ENCODE data around the gene SNAI3.
"Not testable (repeated sequence)": the region's sequence is repeated elsewhere in the genome, so short reads cannot be mapped to it uniquely, and the experiment has no call there.

The SNAI3 gene

DNA sequence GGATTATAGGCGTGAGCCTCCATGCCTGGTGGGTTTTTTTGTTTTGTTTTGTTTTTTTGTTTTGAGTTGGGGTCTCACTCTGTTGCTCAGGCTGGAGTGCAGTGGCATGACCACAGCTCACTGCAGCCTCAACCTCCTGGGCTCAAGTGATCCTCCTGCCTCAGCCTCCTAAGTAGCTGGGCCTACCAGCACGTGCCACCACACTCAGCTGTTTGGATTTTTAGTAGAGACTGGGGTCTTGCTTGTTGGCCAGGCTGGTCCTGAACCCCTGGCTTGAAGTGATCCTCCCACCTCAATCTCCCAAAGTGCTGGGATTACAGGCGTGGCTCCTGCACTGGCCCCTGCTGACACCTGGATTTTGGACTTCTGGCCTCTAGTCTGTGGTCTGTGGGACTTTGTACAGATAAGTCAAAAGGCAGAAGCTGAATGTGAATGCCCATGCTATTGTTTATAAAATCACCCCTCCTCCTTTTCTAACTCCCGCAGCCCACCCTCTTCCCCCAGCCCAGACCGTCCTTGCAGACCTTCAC lies 5.7 kb downstream of the SNAI3 start:
- no peak overlapping the region for H3K4me3 ChIP-seq (ENCODE audit: low read length in 2 of 2)
- H3K9ac ChIP-seq (ENCODE audit: low read length in 2 of 2), result no peak overlapping the region
- no peak overlapping the region for H3K27ac ChIP-seq (ENCODE audit: low read length)
- H3K27me3 ChIP-seq (ENCODE audit: control insufficient read depth in 1 of 2, insufficient read depth in 2 of 2, low read length in 2 of 2), result peaks cover 27 to 46% of the 10 kb centered on the region in 2 donors
- H3K9me3 ChIP-seq (ENCODE audit: control insufficient read depth in 2 of 2, low read length in 2 of 2), result no peaks in the 10 kb centered on the region
- H3K4me1 ChIP-seq (ENCODE audit: control insufficient read depth, insufficient read depth, low read length), result peaks cover 8% of the 10 kb centered on the region
- H3K36me3 ChIP-seq (ENCODE audit: control insufficient read depth in 2 of 2, insufficient read depth in 2 of 2, low read length in 2 of 2), result no peaks in the 10 kb centered on the region

DNA sequence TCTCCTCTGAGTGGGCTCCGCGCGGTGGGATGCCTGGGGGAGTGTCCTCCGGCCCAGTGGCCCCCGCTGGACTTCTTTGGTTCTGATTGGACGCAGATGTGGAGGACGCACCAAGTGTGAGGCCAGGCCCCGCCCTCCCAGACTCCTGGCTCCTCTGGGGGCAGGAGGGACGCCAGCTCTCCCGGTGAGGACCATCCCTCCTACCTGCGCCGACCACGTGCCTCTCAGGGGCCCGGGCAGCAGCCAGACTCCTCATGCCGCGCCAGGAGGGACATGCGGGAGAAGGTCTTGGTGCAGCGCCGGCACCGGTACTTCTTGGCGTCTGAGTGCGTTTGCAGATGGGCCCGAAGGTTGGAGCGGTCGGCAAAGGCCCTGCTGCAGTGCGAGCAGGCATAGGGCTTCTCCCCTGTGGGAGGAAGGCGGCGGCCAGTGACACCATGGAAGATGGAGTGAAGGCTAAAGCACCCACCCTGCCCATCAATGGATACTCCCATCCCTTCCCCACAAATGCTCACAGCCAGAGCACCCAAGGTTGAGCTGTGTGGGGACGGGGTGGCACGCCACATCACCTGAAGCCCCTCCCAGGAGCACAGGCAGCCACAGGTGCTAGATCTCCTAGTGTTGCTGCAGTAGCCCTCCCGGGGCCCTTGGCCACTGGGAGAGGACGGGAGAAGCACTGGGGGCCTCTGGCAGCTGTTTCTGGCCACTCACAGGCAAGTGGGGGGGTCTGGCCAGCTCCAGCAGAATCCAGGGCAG lies 7.9 kb downstream of the SNAI3 start:
- Histone ChIP-seq H3K36me3 (ENCODE audit: control insufficient read depth in 2 of 2, insufficient read depth in 2 of 2, low read length in 2 of 2) (peaks cover 0 to 2% of the 10 kb centered on the region in 2 donors), H3K9me3 (ENCODE audit: control insufficient read depth in 2 of 2, low read length in 2 of 2) (no peaks in the 10 kb centered on the region), H3K4me3 (ENCODE audit: low read length in 2 of 2) (no peak overlapping the region), H3K27me3 (ENCODE audit: control insufficient read depth in 1 of 2, insufficient read depth in 2 of 2, low read length in 2 of 2) (peaks cover 13 to 30% of the 10 kb centered on the region in 2 donors), H3K27ac (ENCODE audit: low read length) (no peak overlapping the region), H3K4me1 (ENCODE audit: control insufficient read depth, insufficient read depth, low read length) (peaks cover 2% of the 10 kb centered on the region), H3K9ac (ENCODE audit: low read length in 2 of 2) (no peak overlapping the region)

DNA sequence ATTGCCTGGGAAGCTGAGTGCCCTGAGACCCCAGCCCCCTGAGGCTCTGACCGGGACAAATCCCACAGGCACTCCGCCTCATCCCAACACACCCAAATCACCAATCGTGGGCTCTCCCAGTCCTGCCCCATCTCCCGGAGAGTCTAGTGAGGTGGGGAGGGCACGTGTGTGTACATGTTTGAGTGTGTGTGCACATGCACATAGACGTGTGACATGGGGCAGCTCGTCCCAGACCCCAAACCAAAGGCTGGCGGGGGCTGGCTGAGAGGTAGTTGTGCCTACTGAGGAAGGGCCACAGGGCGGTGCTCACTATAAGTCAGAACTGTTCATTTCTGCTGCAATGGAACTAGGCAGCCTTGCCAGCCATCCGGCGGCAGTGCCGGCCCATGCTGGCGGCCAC lies 8.6 kb downstream of the SNAI3 start:
- H3K27ac ChIP-seq (ENCODE audit: low read length), result no peak overlapping the region
- H3K9me3 ChIP-seq (ENCODE audit: control insufficient read depth in 2 of 2, low read length in 2 of 2), result no peaks in the 10 kb centered on the region
- H3K36me3 ChIP-seq (ENCODE audit: control insufficient read depth in 2 of 2, insufficient read depth in 2 of 2, low read length in 2 of 2), result peaks cover 0 to 2% of the 10 kb centered on the region in 2 donors
- peaks cover 2% of the 10 kb centered on the region for H3K4me1 ChIP-seq (ENCODE audit: control insufficient read depth, insufficient read depth, low read length)
- H3K9ac ChIP-seq (ENCODE audit: low read length in 2 of 2), result no peak overlapping the region
- H3K4me3 ChIP-seq (ENCODE audit: low read length in 2 of 2), result no peak overlapping the region
- H3K27me3 ChIP-seq (ENCODE audit: control insufficient read depth in 1 of 2, insufficient read depth in 2 of 2, low read length in 2 of 2), result peaks cover 13 to 30% of the 10 kb centered on the region in 2 donors

DNA sequence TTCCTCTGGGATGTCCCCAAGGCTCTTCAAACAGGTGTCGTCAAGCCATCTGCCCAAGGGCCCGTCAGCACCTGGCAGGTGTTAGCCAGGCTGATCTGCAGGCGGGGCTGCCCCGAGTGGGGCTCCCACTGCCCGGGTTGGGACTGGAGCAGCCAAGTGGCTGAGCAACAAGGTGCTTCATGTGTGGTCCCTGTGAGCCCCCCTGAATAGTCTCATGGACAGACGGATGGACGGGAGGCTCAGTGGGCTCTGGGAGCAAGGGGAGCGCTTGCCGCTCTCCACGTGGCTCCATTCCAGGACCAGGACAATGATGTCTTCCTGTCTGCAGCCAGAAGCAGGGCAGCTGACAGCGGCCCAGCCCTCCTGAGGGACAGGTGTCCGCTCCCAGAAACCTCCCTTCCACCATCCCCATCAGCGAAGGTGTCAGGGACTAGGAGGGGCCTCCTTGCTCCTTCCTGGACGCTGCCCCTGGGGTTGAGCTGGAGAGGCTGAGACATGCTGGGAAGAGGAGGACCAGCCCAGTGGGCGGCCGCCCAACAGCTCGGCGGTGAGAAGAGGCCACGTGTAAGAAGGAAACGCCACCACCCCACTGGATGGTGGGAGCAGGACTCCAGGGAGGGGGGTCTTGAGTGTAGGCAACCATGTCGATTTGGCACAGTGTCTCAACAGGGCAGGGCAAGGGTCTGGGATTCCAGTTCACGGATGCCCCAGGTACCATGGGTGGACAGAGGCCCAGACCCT lies 9.6 kb downstream of the SNAI3 start:
- Histone ChIP-seq H3K4me1 (ENCODE audit: control insufficient read depth, insufficient read depth, low read length) (peaks cover 2% of the 10 kb centered on the region), H3K4me3 (ENCODE audit: low read length in 2 of 2) (no peak overlapping the region), H3K27ac (ENCODE audit: low read length) (no peak overlapping the region)

DNA sequence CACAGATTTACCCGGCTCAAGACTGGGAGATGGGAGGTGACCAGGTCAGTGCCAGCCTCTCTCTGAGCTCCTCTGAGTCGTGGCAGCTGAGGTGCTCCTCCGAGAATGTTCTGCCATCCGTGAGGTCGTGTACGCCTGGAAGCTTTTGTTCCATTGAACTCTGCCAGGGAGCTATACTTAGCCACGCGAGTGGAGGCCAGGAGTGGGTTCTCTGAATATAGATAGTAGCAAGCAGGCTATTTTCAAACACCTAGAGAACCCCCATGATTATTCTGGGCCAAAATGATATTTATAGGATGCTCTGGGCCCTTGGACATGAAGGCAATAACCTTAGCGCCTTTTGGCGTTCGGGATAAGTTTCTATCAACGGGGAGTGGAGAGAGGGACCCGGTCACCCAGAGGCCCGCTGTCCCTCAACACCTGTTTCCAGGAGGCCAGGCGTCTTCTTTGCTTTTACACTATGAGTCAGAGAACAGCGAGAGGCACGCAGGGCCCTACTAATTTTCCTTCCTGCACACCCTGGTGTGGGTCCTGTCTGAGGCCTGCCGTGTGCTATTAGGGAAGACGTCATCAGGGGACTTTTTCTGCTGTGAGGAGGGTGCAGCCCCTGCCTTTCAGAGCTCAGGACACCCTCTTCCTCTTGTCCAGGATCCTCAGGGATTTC lies 12.5 kb downstream of the SNAI3 start:
- Histone ChIP-seq H3K9me3 (ENCODE audit: control insufficient read depth in 2 of 2, low read length in 2 of 2) (no peaks in the 10 kb centered on the region), H3K9ac (ENCODE audit: low read length in 2 of 2) (no peak overlapping the region), H3K27ac (ENCODE audit: low read length) (no peak overlapping the region), H3K36me3 (ENCODE audit: control insufficient read depth in 2 of 2, insufficient read depth in 2 of 2, low read length in 2 of 2) (peaks cover 0 to 2% of the 10 kb centered on the region in 2 donors), H3K4me1 (ENCODE audit: control insufficient read depth, insufficient read depth, low read length) (no peaks in the 10 kb centered on the region), H3K27me3 (ENCODE audit: control insufficient read depth in 1 of 2, insufficient read depth in 2 of 2, low read length in 2 of 2) (peaks cover 6 to 7% of the 10 kb centered on the region in 2 donors), H3K4me3 (ENCODE audit: low read length in 2 of 2) (no peak overlapping the region)

More for the DNA sequence above, 9.6 kb downstream of the SNAI3 start:
- Histone ChIP-seq H3K9ac (ENCODE audit: low read length in 2 of 2) (no peak overlapping the region), H3K9me3 (ENCODE audit: control insufficient read depth in 2 of 2, low read length in 2 of 2) (no peaks in the 10 kb centered on the region), H3K36me3 (ENCODE audit: control insufficient read depth in 2 of 2, insufficient read depth in 2 of 2, low read length in 2 of 2) (peaks cover 0 to 2% of the 10 kb centered on the region in 2 donors), H3K27me3 (ENCODE audit: control insufficient read depth in 1 of 2, insufficient read depth in 2 of 2, low read length in 2 of 2) (peaks cover 9 to 23% of the 10 kb centered on the region in 2 donors)

DNA sequence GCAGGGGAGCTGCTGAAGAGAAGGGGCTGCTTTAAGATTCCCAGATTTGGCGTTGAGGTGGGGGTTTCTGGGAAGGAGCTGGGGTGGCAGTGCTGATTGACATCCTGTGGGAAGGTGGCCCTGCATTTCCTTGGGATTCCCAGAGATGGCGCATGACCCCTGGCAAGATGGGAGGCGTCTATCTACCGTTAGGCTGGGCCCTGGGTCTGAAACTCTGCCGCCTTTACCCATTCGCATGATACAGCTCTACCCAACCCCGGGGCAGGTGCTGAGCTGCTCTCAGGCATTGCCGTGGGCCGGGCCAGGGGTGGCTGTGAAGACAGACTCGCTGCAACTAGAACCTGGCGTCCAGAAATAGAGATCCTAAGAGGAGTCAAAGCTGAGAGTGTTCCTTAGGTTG lies 13.5 kb downstream of the SNAI3 start:
- Histone ChIP-seq H3K9ac (ENCODE audit: low read length in 2 of 2) (no peak overlapping the region), H3K27ac (ENCODE audit: low read length) (no peak overlapping the region), H3K9me3 (ENCODE audit: control insufficient read depth in 2 of 2, low read length in 2 of 2) (no peaks in the 10 kb centered on the region), H3K4me3 (ENCODE audit: low read length in 2 of 2) (no peak overlapping the region), H3K4me1 (ENCODE audit: control insufficient read depth, insufficient read depth, low read length) (no peaks in the 10 kb centered on the region), H3K36me3 (ENCODE audit: control insufficient read depth in 2 of 2, insufficient read depth in 2 of 2, low read length in 2 of 2) (peaks cover 0 to 2% of the 10 kb centered on the region in 2 donors), H3K27me3 (ENCODE audit: control insufficient read depth in 1 of 2, insufficient read depth in 2 of 2, low read length in 2 of 2) (peaks cover 0 to 1% of the 10 kb centered on the region in 2 donors)

DNA sequence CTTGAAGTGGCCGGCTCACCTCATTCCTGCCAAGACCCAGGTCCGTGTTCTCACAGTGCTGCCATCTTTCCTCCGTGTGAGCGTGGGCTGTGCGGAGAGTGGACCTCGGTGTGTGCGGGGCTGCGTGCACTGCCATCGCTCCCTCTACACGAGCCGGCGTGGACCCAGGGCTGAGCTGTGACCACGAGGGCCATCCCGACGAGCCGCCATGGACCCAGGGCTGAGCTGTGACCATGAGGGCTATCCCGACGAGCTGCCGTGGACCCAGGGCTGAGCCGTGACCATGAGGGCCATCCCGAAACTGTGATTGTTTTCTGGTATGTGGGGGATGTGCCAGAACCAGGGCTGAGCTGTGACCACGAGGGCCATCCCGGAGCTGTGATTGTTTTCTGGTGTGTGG lies 14.5 kb downstream of the SNAI3 start:
- no peaks in the 10 kb centered on the region for H3K9me3 ChIP-seq (ENCODE audit: control insufficient read depth in 2 of 2, low read length in 2 of 2)
- H3K36me3 ChIP-seq (ENCODE audit: control insufficient read depth in 2 of 2, insufficient read depth in 2 of 2, low read length in 2 of 2), result peaks cover 0 to 2% of the 10 kb centered on the region in 2 donors
- H3K27ac ChIP-seq (ENCODE audit: low read length), result no peak overlapping the region
- no peak overlapping the region for H3K9ac ChIP-seq (ENCODE audit: low read length in 2 of 2)
- no peak overlapping the region for H3K4me3 ChIP-seq (ENCODE audit: low read length in 2 of 2)
- H3K4me1 ChIP-seq (ENCODE audit: control insufficient read depth, insufficient read depth, low read length), result no peaks in the 10 kb centered on the region
- H3K27me3 ChIP-seq (ENCODE audit: control insufficient read depth in 1 of 2, insufficient read depth in 2 of 2, low read length in 2 of 2), result no peaks in the 10 kb centered on the region

DNA sequence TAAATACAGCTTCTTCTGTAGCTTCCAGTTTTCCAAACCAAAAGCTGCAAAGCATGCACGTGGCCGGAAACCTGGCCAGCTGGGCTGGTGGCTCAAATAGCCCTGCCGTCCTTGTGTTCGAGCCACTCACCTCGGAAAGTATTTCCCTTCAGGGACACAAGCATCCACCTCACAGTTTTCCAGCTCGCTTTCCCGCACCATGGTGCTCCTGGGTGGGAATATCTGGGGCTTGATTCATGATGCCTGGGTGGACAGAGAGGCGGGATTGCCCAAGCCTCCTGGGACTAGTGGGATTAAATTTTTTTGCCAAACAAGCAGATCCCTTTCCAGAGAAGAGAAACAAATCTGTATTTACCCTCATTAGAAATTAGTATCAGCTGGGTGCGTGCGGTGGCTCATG lies 16.3 kb downstream of the SNAI3 start:
- Histone ChIP-seq H3K27ac (ENCODE audit: low read length) (no peak overlapping the region), H3K36me3 (ENCODE audit: control insufficient read depth in 2 of 2, insufficient read depth in 2 of 2, low read length in 2 of 2) (peaks cover 0 to 2% of the 10 kb centered on the region in 2 donors), H3K27me3 (ENCODE audit: control insufficient read depth in 1 of 2, insufficient read depth in 2 of 2, low read length in 2 of 2) (no peaks in the 10 kb centered on the region), H3K4me3 (ENCODE audit: low read length in 2 of 2) (no peak overlapping the region), H3K4me1 (ENCODE audit: control insufficient read depth, insufficient read depth, low read length) (no peaks in the 10 kb centered on the region), H3K9ac (ENCODE audit: low read length in 2 of 2) (no peak overlapping the region), H3K9me3 (ENCODE audit: control insufficient read depth in 2 of 2, low read length in 2 of 2) (no peaks in the 10 kb centered on the region)

DNA sequence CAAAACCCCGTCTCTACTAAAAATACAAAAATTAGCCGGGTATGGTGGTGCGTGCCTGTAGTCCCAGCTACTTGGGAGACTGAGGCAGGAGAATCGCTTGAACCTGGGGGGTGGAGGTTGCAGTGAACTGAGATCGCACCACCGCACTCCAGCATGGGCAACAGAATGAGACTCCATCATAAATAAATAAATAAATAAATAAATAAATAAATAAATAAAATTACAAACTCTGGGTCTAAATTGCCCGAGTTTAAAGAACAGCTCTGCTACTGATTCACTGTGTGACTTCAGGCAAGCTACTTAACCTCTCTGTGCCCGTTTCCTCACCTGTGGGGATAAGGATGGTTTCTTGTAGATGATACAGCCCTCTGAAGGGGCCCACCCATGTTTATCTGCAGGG lies 16.8 kb downstream of the SNAI3 start:
- H3K27ac ChIP-seq (ENCODE audit: low read length); H3K9ac ChIP-seq (ENCODE audit: low read length in 2 of 2); H3K27me3 ChIP-seq (ENCODE audit: control insufficient read depth in 1 of 2, insufficient read depth in 2 of 2, low read length in 2 of 2): not testable (repeated sequence)

DNA sequence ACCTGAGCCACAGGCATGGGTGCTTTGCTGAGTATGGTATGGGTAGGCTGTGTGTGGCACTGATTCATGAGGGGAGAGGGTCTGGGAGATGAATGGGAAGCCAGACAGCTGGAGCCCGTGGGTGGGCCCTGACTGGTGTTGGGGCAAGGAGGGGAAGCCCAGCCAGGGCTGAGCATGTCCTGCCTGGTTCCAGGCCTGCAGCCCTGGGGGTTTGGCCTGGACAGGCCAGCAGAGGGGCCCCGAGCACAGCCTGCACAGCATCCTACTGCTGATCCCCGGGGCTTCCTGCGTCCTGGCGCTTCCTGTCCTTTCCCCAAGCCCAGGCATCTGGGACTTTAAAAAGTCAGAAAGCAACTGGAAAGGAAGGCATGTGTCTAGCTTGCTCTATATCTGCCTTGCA lies 18.8 kb downstream of the SNAI3 start:
- Histone ChIP-seq H3K27me3 (ENCODE audit: control insufficient read depth in 1 of 2, insufficient read depth in 2 of 2, low read length in 2 of 2) (no peaks in the 10 kb centered on the region), H3K27ac (ENCODE audit: low read length) (no peak overlapping the region), H3K9ac (ENCODE audit: low read length in 2 of 2) (no peak overlapping the region), H3K4me1 (ENCODE audit: control insufficient read depth, insufficient read depth, low read length) (peaks cover 3% of the 10 kb centered on the region), H3K4me3 (ENCODE audit: low read length in 2 of 2) (no peak overlapping the region), H3K9me3 (ENCODE audit: control insufficient read depth in 2 of 2, low read length in 2 of 2) (no peaks in the 10 kb centered on the region), H3K36me3 (ENCODE audit: control insufficient read depth in 2 of 2, insufficient read depth in 2 of 2, low read length in 2 of 2) (no peaks in the 10 kb centered on the region)

More for the DNA sequence above, 16.8 kb downstream of the SNAI3 start:
- not testable (repeated sequence) for H3K4me1 ChIP-seq (ENCODE audit: control insufficient read depth, insufficient read depth, low read length); H3K4me3 ChIP-seq (ENCODE audit: low read length in 2 of 2); H3K36me3 ChIP-seq (ENCODE audit: control insufficient read depth in 2 of 2, insufficient read depth in 2 of 2, low read length in 2 of 2); H3K9me3 ChIP-seq (ENCODE audit: control insufficient read depth in 2 of 2, low read length in 2 of 2)

All from stomach smooth muscle (tissue), 2 donors.